Measurements from ENCODE around the gene SLIT1. TPM values are rescaled to one million over a fixed set of nuclear protein-coding genes. Genes with fewer than 3 reads are reported as not detected.

SLIT1 gene
- total and polyA plus RNA-seq, 3 donors from 2014 or later: 1.9 to 4.6 (median 2.5) TPM

DNA sequence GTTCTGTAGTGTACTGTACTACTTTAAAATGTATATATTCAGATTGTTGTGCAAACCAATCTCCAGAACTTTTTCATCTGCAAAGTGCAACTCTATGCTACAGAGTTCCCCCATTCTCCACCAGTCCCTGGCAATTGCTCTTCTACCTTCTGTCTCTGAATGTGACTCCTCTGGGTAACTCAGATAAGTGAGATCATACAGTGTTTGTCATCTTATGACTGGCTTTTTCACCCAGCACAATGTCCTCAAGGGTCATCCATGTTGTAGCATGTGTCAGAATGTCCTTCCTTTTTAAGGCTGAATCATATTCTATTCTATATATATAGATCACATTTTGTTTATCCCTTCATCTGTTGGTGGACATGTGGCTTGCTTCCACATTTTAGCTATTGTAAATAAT is 10.8 kb downstream of the SLIT1 start:
- H3K36me3 ChIP-seq (ENCODE audit: low read depth, missing control alignments): no peaks in the 10 kb centered on the region
- H3K9me3 ChIP-seq: no peaks in the 10 kb centered on the region
- no peak for TF ChIP-seq POLR2A (IDR thresholded peaks at IDR 0.05)
- TF ChIP-seq, protein P1, sequence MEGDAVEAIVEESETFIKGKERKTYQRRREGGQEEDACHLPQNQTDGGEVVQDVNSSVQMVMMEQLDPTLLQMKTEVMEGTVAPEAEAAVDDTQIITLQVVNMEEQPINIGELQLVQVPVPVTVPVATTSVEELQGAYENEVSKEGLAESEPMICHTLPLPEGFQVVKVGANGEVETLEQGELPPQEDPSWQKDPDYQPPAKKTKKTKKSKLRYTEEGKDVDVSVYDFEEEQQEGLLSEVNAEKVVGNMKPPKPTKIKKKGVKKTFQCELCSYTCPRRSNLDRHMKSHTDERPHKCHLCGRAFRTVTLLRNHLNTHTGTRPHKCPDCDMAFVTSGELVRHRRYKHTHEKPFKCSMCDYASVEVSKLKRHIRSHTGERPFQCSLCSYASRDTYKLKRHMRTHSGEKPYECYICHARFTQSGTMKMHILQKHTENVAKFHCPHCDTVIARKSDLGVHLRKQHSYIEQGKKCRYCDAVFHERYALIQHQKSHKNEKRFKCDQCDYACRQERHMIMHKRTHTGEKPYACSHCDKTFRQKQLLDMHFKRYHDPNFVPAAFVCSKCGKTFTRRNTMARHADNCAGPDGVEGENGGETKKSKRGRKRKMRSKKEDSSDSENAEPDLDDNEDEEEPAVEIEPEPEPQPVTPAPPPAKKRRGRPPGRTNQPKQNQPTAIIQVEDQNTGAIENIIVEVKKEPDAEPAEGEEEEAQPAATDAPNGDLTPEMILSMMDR (IDR thresholded peaks at IDR 0.05): no peak
- H3K27me3 ChIP-seq: no peaks in the 10 kb centered on the region
- H3K4me1 ChIP-seq: no peaks in the 10 kb centered on the region
- H3K4me3 ChIP-seq: no peak overlapping the region
- intact Hi-C loops (cut with DNase I; ENCODE audit: low total_unique reads): no loop called here
- DNase-seq: no peak
- H3K27ac ChIP-seq: no peak overlapping the region

- WGBS, 2 donors: 93 to 97% methylated on average over 3 to 5 of the region's 5 CpGs
- H3K27ac ChIP-seq: no peak overlapping the region
- no peaks in the 10 kb centered on the region for H3K27me3 ChIP-seq
- H3K4me3 ChIP-seq: no peak overlapping the region
- intact Hi-C loops (cut with DNase I; ENCODE audit: low total_unique reads): no loop called here
- no peaks in the 10 kb centered on the region for H3K36me3 ChIP-seq (ENCODE audit: low read depth, missing control alignments)
- no peaks in the 10 kb centered on the region for H3K4me1 ChIP-seq
- TF ChIP-seq, protein P1 (IDR thresholded peaks at IDR 0.05): no peak
- no peak for TF ChIP-seq POLR2A (IDR thresholded peaks at IDR 0.05)
- no peak for DNase-seq
- H3K9me3 ChIP-seq: no peaks in the 10 kb centered on the region
These were observed 11.4 kb downstream of the SLIT1 start for GRCh38 chr10:97174276-97174775.

DNA sequence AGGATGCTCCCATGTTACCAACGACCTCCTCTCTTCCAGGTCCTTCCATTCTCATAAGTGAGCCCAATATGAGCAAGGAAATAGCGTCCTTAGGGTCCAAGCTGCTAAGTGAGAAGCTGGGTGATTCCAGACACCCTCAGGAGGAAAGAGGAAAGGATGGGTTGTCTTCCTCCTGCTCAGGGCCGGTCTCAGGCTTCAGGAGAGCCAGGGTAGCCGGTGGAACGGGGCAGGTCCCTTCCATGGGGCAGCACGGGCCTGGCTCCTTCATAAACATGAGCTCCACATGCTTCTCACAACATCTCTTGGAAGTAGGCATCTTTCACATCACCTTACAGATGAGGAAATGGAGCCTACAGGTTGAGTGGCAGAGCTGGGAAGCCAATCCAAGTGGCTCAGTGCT is 12.7 kb downstream of the SLIT1 start:
- intact Hi-C loops (cut with DNase I; ENCODE audit: low total_unique reads): no loop called here
- no peaks in the 10 kb centered on the region for H3K36me3 ChIP-seq (ENCODE audit: low read depth, missing control alignments)
- no peaks in the 10 kb centered on the region for H3K27me3 ChIP-seq
- TF ChIP-seq POLR2A (IDR thresholded peaks at IDR 0.05): no peak
- TF ChIP-seq, protein P1 (IDR thresholded peaks at IDR 0.05): no peak
- H3K27ac ChIP-seq: no peak overlapping the region
- no peaks in the 10 kb centered on the region for H3K9me3 ChIP-seq
- DNase-seq: no peak
- WGBS, 2 donors: 65 to 75% methylated on average over 4 to 6 of the region's 6 CpGs
- no peaks in the 10 kb centered on the region for H3K4me1 ChIP-seq
- no peak overlapping the region for H3K4me3 ChIP-seq

GRCh38 chr10:97171001-97171400 is 14.8 kb downstream of the SLIT1 start:
- DNase-seq: no peak
- intact Hi-C loops (cut with DNase I; ENCODE audit: low total_unique reads): no loop called here
- Histone ChIP-seq H3K4me3 (no peak overlapping the region), H3K4me1 (no peaks in the 10 kb centered on the region), H3K27me3 (no peaks in the 10 kb centered on the region), H3K36me3 (ENCODE audit: low read depth, missing control alignments) (no peaks in the 10 kb centered on the region), H3K27ac (no peak overlapping the region), H3K9me3 (no peaks in the 10 kb centered on the region)
- TF ChIP-seq, protein P1 (IDR thresholded peaks at IDR 0.05): no peak
- no peak for TF ChIP-seq POLR2A (IDR thresholded peaks at IDR 0.05)
- 61 to 72% methylated on average over 13 of the region's 13 CpGs for WGBS, 2 donors

- H3K36me3 ChIP-seq (ENCODE audit: low read depth, missing control alignments): no peaks in the 10 kb centered on the region
- intact Hi-C loops (cut with DNase I; ENCODE audit: low total_unique reads): no loop called here
- H3K27ac ChIP-seq: no peak overlapping the region
- WGBS, 2 donors: 74 to 78% methylated on average over 14 of the region's 14 CpGs
- no peaks in the 10 kb centered on the region for H3K4me1 ChIP-seq
- TF ChIP-seq, protein P1 (IDR thresholded peaks at IDR 0.05): no peak
- no peak for TF ChIP-seq POLR2A (IDR thresholded peaks at IDR 0.05)
- H3K9me3 ChIP-seq: no peaks in the 10 kb centered on the region
- no peaks in the 10 kb centered on the region for H3K27me3 ChIP-seq
- H3K4me3 ChIP-seq: no peak overlapping the region
- DNase-seq: no peak
These were observed 15.7 kb downstream of the SLIT1 start for GRCh38 chr10:97169911-97170693.

All from testis (tissue), 3 donors.